ENCODE results near the gene KIF21A.

KIF21A gene

DNA sequence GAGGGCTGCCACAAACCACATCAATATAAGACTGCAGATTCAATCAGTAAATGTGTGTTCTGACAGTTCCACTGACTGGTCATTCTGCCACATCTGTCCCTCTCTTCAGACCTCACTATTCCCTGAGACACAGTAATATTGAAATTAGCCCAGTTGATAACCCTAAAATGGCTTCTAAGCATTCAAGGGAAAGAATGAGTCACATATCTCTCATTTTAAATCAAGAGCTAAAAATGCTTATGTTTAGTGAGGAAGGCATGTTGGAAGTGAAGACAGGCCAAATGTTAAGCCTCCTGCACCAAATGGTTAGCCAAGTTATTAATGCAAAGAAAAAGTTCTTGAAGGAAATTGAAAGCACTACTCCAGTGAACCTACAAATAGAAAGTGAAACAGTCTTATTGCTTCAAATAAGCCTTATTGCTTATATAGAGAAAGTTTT, 24.5 kb upstream of the KIF21A start:
- ChIA-PET CTCF (interaction anchor here (1.4 kb wide), 1 partner anchor 13 kb away, joined by 3 read pairs; no protein-coding TSS in a partner anchor), POLR2A (no interaction called here)
- DNase-seq (ENCODE audit: extremely low spot score): peak; percentile 21
- TF ChIP-seq, protein P1, sequence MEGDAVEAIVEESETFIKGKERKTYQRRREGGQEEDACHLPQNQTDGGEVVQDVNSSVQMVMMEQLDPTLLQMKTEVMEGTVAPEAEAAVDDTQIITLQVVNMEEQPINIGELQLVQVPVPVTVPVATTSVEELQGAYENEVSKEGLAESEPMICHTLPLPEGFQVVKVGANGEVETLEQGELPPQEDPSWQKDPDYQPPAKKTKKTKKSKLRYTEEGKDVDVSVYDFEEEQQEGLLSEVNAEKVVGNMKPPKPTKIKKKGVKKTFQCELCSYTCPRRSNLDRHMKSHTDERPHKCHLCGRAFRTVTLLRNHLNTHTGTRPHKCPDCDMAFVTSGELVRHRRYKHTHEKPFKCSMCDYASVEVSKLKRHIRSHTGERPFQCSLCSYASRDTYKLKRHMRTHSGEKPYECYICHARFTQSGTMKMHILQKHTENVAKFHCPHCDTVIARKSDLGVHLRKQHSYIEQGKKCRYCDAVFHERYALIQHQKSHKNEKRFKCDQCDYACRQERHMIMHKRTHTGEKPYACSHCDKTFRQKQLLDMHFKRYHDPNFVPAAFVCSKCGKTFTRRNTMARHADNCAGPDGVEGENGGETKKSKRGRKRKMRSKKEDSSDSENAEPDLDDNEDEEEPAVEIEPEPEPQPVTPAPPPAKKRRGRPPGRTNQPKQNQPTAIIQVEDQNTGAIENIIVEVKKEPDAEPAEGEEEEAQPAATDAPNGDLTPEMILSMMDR (IDR thresholded peaks at IDR 0.05; ENCODE audit: control extremely low read depth, extremely low read depth, low read depth, missing control alignments): no peak

DNA sequence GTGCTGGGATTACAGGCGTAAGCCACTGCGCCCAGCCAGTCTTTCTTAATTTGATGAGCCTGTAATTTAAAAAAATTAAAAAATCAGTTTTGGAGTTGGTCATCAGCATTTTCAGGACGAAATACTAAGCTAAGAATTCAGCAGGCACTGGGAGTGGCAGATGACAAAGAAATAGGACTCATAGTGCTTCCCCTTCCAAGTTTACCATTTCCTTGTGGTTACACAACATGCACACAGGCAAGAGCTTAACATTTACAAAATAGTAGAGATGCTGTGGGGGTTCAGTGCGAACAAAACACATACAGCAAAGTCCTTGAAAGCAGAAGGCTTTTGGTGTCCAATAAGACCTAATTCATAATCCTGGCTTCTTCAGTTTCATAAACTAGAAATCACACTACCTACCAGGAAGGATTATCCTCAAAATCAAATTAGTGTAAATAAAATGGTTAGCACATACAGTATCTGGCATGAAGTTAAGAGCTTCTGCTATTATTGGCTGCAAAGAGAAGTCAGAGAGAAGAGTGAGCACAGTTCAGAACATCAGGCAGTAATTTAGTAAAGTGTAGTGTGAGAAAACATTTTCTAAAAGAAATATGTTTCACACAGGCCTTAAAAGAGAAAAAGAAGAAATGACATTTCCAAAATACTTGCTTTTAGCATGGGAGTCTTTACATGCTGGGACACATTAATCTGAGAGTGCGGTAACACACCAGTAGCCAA, 22.2 kb upstream of the KIF21A start:
- TF ChIP-seq, protein P1 (IDR thresholded peaks at IDR 0.05; ENCODE audit: control extremely low read depth, extremely low read depth, low read depth, missing control alignments): no peak
- ChIA-PET POLR2A (no interaction called here), CTCF (interaction anchor here (0.7 to 1.6 kb wide), 4 partner anchors 9 to 138 kb away, joined by 3 to 4 read pairs (median 4); partner anchors contain the start of gene KIF21A)
- DNase-seq (ENCODE audit: extremely low spot score): no peak

DNA sequence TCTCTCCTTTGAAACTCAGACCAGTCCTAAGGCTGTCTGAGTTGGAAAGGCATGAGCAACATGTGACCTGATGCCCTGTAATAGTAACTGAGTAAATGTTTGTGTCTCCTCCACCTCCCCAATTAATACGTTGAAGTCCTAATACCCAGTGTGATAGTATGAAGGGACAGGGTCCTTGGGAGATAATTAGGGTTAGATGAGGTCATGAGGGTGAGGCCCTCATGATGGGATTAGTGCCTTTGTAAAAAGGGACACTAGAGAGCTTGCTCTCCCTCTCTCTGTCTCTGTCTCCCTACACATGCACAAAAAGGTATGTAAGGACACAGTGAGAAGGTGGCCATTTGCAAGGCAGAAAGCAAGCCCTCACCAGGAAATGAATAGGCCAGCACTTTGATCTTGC, 18.1 kb upstream of the KIF21A start:
- ChIA-PET POLR2A (no interaction called here), CTCF (no interaction called here)
- DNase-seq (ENCODE audit: extremely low spot score): no peak
- TF ChIP-seq, protein P1 (IDR thresholded peaks at IDR 0.05; ENCODE audit: control extremely low read depth, extremely low read depth, low read depth, missing control alignments): no peak

DNA sequence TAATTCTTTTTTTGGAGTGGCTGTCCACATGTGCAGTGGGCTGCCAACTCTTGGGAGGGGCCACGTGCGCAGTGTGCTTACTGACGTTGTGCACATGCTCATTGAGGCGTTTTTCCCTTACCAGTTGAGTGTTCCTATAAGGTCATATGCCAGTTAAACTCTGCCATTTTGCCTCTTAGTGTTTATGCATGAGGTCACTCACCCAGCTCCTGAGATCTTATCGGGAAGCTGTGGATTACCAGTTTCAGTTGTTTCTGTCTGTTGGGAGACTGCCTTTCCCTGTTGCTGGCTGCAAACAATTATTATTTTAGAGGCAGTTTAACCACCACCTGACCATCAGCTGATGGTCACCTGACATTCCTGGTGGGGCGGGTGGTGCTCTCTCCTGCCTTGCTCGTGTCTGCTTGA, 16.1 kb upstream of the KIF21A start:
- ChIA-PET CTCF (interaction anchor here (1.1 kb wide), 1 partner anchor 15 kb away, joined by 3 read pairs; the partner anchor contains the start of gene KIF21A), POLR2A (no interaction called here)
- TF ChIP-seq, protein P1 (IDR thresholded peaks at IDR 0.05; ENCODE audit: control extremely low read depth, extremely low read depth, low read depth, missing control alignments): no peak
- no peak for DNase-seq (ENCODE audit: extremely low spot score)

DNA sequence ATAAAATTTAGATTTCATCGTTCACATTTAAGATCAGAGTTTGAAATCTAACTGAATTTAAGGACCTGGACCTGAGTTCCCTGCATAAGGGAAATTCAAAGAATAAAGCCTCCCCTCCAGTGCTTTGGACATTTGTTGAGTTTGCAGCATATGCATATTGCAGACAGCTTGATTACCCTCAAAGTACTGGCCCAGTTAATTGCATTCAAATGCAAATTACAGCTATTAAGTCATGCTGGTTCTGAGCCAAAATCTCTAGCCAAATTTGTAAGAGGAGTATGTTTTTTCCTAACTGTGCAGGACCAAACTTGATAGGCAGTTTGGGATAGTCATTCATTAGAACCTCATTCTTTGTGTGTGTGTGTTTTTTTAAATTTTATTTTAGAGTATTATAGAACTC, 9.1 kb upstream of the KIF21A start:
- CTCF ChIA-PET: interaction anchor here (0.8 to 0.9 kb wide), 2 partner anchors 10 to 14 kb away, joined by 3 read pairs; no protein-coding TSS in a partner anchor
- TF ChIP-seq, protein P1 (IDR thresholded peaks at IDR 0.05; ENCODE audit: control extremely low read depth, extremely low read depth, low read depth, missing control alignments): no peak
- DNase-seq (ENCODE audit: extremely low spot score): no peak
- POLR2A ChIA-PET: no interaction called here

DNA sequence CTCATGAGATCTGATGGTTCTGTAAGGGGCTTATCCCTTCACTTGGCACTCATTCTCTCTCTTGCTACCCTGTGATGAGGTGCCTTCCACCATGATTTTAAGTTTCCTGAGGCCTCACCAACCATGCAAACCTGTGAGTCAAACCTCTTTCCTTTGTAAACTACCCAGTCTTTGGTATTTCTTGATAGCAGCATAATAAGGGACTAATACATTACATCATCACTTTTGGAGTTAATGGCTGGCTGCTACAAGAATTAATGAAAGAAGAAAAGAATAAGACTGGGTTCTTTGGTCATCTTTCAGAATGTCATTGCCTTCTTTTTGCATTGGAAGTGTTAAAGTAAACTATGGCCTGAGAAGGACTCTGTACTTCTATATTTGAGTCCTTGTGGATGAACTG, 5.1 kb upstream of the KIF21A start:
- CTCF ChIA-PET: no interaction called here
- POLR2A ChIA-PET: no interaction called here
- TF ChIP-seq, protein P1 (IDR thresholded peaks at IDR 0.05; ENCODE audit: control extremely low read depth, extremely low read depth, low read depth, missing control alignments): no peak
- no peak for DNase-seq (ENCODE audit: extremely low spot score)
